ENCODE measurements around the gene LRRC74B. TPM values are rescaled to one million over a fixed set of nuclear protein-coding genes. Genes with fewer than 3 reads are reported as not detected.
"Not testable (repeated sequence)": the region's sequence is repeated elsewhere in the genome, so short reads cannot be mapped to it uniquely, and the experiment has no call there.

LRRC74B gene
- under 1 TPM; 0.11 to 0.35 (median 0.19) TPM for polyA plus RNA-seq (ENCODE audit: insufficient read length in 3 of 3)
- long read RNA-seq, donor 1 = 0 reads
- long read RNA-seq, donor 2 = 0 reads
- long read RNA-seq, donor 3 = 0 reads
- long read RNA-seq, donor 4 = 0 reads
- long read RNA-seq, donor 5 = 0 reads
- long read RNA-seq, donor 6 = 0 reads
- long read RNA-seq, donor 7 = 0 reads
- long read RNA-seq, donor 8 = 0 reads
- long read RNA-seq, donor 9 = 0 reads
- long read RNA-seq, donor 10 = 0 reads
- long read RNA-seq, donor 11 = 0 reads
- long read RNA-seq, donor 12 = 0 reads
- long read RNA-seq, donor 13 = 0 reads
- long read RNA-seq, donor 14 = 0 reads
- long read RNA-seq, donor 15 = 0 reads
- long read RNA-seq, donor 16 = 0 reads

- DNase-seq (ENCODE audit: extremely low read depth in 1 of 11, low read depth in 9 of 11, low spot score in 4 of 11) = peak; percentile 64 to 87 (median 84)
These were observed at the start of gene LRRC74B for GRCh38 chr22:21045585-21046294. Gene LRRC74B (plus strand): TSS chr22:21045946. CDS start chr22:21045987, 41 bp downstream.

GRCh38 chr22:20996031-20996410 lies 49.7 kb upstream of the LRRC74B start:
- no peak for DNase-seq (ENCODE audit: extremely low read depth in 1 of 11, low read depth in 9 of 11, low spot score in 4 of 11)

GRCh38 chr22:20996598-20997535 lies 48.9 kb upstream of the LRRC74B start:
- no peak for DNase-seq (ENCODE audit: extremely low read depth in 1 of 11, low read depth in 9 of 11, low spot score in 4 of 11)

- DNase-seq (ENCODE audit: extremely low read depth in 1 of 11, low read depth in 9 of 11, low spot score in 4 of 11) = no peak
These were observed 48.0 kb upstream of the LRRC74B start for GRCh38 chr22:20997536-20998257.

GRCh38 chr22:20998411-20999336 lies 47.1 kb upstream of the LRRC74B start:
- no peak for DNase-seq (ENCODE audit: extremely low read depth in 1 of 11, low read depth in 9 of 11, low spot score in 4 of 11)

- no peak for DNase-seq (ENCODE audit: extremely low read depth in 1 of 11, low read depth in 9 of 11, low spot score in 4 of 11)
These were observed 46.2 kb upstream of the LRRC74B start for GRCh38 chr22:20999350-21000206.

- no peak for DNase-seq (ENCODE audit: extremely low read depth in 1 of 11, low read depth in 9 of 11, low spot score in 4 of 11)
These were observed 45.3 kb upstream of the LRRC74B start for GRCh38 chr22:21000207-21000986.

- DNase-seq (ENCODE audit: extremely low read depth in 1 of 11, low read depth in 9 of 11, low spot score in 4 of 11) = no peak
These were observed 44.7 kb upstream of the LRRC74B start for GRCh38 chr22:21000987-21001600.

GRCh38 chr22:21001601-21002325 lies 44.0 kb upstream of the LRRC74B start, which contains the start of gene THAP7:
Gene THAP7 (minus strand): TSS chr22:21002118. CDS start chr22:21001911, 207 bp downstream.
- peak; percentile 82 to 95 (median 92) for DNase-seq (ENCODE audit: extremely low read depth in 1 of 11, low read depth in 9 of 11, low spot score in 4 of 11)

- no peak for DNase-seq (ENCODE audit: extremely low read depth in 1 of 11, low read depth in 9 of 11, low spot score in 4 of 11)
These were observed 42.0 kb upstream of the LRRC74B start for GRCh38 chr22:21003782-21004181.

- DNase-seq (ENCODE audit: extremely low read depth in 1 of 11, low read depth in 9 of 11, low spot score in 4 of 11) = not testable (repeated sequence)
These were observed 36.5 kb upstream of the LRRC74B start for GRCh38 chr22:21009208-21009607.

- DNase-seq (ENCODE audit: extremely low read depth in 1 of 11, low read depth in 9 of 11, low spot score in 4 of 11) = peak in 8 of 11 donors; percentile 64 to 81 (median 71)
These were observed 35.9 kb upstream of the LRRC74B start for GRCh38 chr22:21009638-21010425.

GRCh38 chr22:21010426-21011113 lies 35.2 kb upstream of the LRRC74B start:
- DNase-seq (ENCODE audit: extremely low read depth in 1 of 11, low read depth in 9 of 11, low spot score in 4 of 11) = no peak
